ENCODE results near the gene SH2D3C. TPM values are rescaled to one million over a fixed set of nuclear protein-coding genes. Genes with fewer than 3 reads are reported as not detected.

SH2D3C gene
- total and polyA plus RNA-seq, 10 of the 15 experiments (the other 5 are each of a cell fraction or from before 2014, with no cell fraction given) = 1.2 to 23.5 (median 16.2) TPM

- DNase-seq (ENCODE audit: low read depth, low spot score) (no peak), FAIRE-seq (no peak), ATAC-seq (no peak)
- WGBS (ENCODE audit: insufficient coverage, insufficient replicate concordance, low lambda C conversion rate, missing lambda C conversion rate) = 83% methylated on average over 8 of the region's 8 CpGs
- Histone ChIP-seq H3K79me2 (ENCODE audit: control insufficient read depth, insufficient read depth, low read length) (no peaks in the 10 kb centered on the region), H3K4me1 (ENCODE audit: control insufficient read depth, insufficient read depth, low read length) (peaks cover 3% of the 10 kb centered on the region; the same call in 1 of the 2 replicates), H2AFZ (ENCODE audit: control insufficient read depth, low read depth, low read length) (no peak overlapping the region), H4K20me1 (ENCODE audit: control insufficient read depth, insufficient read depth) (no peaks in the 10 kb centered on the region), H3K27ac (ENCODE audit: control insufficient read depth, insufficient read depth) (no peak overlapping the region), H3K9ac (ENCODE audit: control insufficient read depth, insufficient read depth, low read length) (no peak overlapping the region), H3K27me3 (replicated peaks in 1 of 2; ENCODE audit: control insufficient read depth in 2 of 2, insufficient read depth in 2 of 2, low read length in 1 of 2) (peaks cover 0 to 2% of the 10 kb centered on the region in 2 experiments; a peak in 2 of 4 replicates), H3K36me3 (ENCODE audit: control insufficient read depth in 2 of 2, insufficient read depth in 2 of 2, low read length in 1 of 2) (no peaks in the 10 kb centered on the region; a peak in 1 of 4 replicates), H3K4me3 (no peak overlapping the region), H3K9me3 (replicated peaks; ENCODE audit: control insufficient read depth, insufficient read depth, low read length) (no peaks in the 10 kb centered on the region; the same call in 2 of the 3 replicates), H3K4me2 (ENCODE audit: control insufficient read depth, insufficient read depth) (no peak overlapping the region)
- in situ Hi-C loops (cut with MboI) = no loop called here
- intact Hi-C loops (cut with micrococcal nuclease; ENCODE audit: unreplicated experiment) = no loop called here
- ChIA-PET POLR2A (no interaction called here), SMC1A (ENCODE audit: uncharacterized antibody, unreplicated experiment) (no interaction called here), CTCF (interaction anchor here (1.6 kb wide), 2 partner anchors 26 to 119 kb away, joined by 3 to 5 read pairs; partner anchors contain the start of gene TOR2A), RAD21 (ENCODE audit: unreplicated experiment) (no interaction called here)
- no TSS peak for BruUV-seq (replicated peaks)
- TF ChIP-seq BCL11A (IDR thresholded peaks at IDR 0.05; ENCODE audit: low read depth, low read length) (no peak), ZNF384 (IDR thresholded peaks at IDR 0.05; ENCODE audit: borderline replicate concordance, low read depth, low read length) (no peak), LARP7 (IDR thresholded peaks at IDR 0.05) (no peak), ELK1 (IDR thresholded peaks at IDR 0.05; ENCODE audit: low read depth, low read length) (no peak), HCFC1 (IDR thresholded peaks at IDR 0.05; ENCODE audit: low read length) (no peak), WRNIP1 (IDR thresholded peaks at IDR 0.05; ENCODE audit: borderline replicate concordance, low read depth, low read length) (no peak), SIX5 (IDR thresholded peaks at IDR 0.05; ENCODE audit: low read depth, low read length, severe bottlenecking) (no peak), ASH2L (IDR thresholded peaks at IDR 0.05; ENCODE audit: borderline replicate concordance, low read depth) (no peak), CEBPZ (IDR thresholded peaks at IDR 0.05; ENCODE audit: low read depth, low read length) (no peak), PBX3 (IDR thresholded peaks at IDR 0.05; ENCODE audit: insufficient replicate concordance, low read depth, low read length) (no peak), IKZF2 (IDR thresholded peaks at IDR 0.05) (no peak), CTCF (IDR thresholded peaks at IDR 0.05 in 2 of 3, conservative IDR thresholded peaks at IDR 0.05 in 1 of 3; ENCODE audit: control insufficient read depth in 2 of 3, extremely low read depth in 1 of 3, insufficient read depth in 1 of 3, low read depth in 3 of 3, low read length in 3 of 3) (no peak)
These were observed 69.4 kb downstream of the SH2D3C start for GRCh38 chr9:127708952-127709587.

All from GM12878 (cell line).